GM18520 (cell line): ENCODE data around the gene DAW1.

ENCODE experiments used
- ATAC-seq: cut with Tn5 transposase; IDR thresholded peaks from one replicate; pipeline ENCODE4 v1.9.1; 2021; ENCODE audit not compliant: unreplicated experiment

Gene DAW1

DNA sequence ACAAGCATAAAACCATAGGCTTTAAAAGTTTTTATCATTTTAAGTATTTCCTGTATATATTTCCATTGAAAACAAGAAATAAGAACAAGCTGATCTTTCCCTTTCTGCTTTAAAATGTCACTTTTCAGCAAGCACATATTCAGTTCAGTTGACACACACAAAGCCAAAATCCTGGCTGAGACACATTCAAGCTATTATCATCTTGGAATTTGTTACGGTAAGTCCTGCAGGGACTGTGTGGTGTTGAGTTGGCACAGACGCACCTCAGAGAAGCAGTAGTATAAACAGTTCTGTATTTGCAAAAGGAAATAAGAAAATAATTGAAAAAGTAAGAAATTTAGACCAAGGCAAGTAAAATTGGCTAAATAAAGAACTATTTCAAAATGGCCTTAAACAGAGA lies 10.4 kb upstream of the DAW1 start:
- ATAC-seq = no peak

DNA sequence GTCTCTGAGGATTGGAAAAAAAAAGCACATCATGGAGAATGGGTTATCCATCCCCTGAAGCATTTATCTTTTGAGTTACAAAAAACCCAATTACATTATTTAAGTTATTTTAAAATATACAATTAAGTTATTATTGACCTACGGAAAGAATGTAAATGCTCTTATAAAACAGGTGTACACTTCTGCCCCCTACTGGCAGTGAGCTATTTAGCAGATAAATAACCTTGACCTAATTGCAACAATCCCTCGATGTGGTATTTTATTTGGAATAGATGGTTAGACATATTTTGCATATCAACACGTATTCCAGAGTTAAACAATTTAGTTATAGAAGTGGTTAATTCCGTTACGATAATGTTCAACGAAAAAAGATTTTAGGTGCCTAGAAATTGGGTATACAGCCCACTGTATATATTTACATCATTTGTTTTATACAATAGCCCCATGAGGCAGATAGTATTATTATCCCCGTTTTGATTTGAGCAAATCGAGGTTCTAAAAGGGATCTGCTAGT lies 9.1 kb upstream of the DAW1 start:
- ATAC-seq = peak; percentile 37

DNA sequence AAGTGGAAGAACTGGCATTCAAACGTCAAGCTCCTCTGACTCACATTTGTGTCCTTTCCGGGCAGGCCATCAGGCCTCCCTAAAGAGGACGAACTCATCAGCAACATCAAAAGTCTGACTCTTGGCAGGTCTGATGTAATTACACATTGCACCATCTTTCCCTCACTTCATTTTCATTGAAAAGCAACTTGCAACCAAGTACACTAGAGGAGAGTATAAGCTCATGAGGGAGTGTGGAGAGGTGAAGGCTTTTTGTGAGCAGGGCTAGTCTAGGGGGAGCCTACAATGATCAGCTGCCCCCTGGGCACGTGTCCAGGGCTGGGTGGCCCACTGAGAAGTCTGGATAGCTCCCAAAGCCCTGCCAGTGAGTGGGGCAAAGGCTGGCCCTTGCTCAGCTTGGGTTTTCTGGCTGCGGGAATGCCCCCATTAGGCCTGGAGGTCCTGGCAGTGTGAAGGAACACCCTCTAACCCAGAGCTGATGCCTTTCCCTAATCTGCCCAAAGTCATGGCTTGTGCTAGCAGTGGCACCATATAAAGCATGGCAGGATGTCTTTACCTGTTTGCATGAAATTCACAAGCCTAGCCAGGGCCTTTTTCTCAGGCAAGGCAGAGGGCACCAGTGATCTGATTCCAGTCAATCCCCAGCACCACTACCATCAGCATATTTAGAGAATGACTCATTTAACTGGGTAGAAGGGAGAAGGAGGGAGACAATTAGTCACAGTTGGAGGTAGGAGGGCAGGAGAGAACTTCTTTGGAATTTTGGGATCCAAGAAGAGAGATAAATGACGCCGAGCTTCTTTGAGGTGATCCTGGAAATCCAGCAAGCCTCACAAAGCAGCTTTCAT lies 8.5 kb upstream of the DAW1 start:
- no peak for ATAC-seq

- ATAC-seq = no peak
Measured at GRCh38 chr2:227864161-227864756, 7.2 kb upstream of the DAW1 start.

DNA sequence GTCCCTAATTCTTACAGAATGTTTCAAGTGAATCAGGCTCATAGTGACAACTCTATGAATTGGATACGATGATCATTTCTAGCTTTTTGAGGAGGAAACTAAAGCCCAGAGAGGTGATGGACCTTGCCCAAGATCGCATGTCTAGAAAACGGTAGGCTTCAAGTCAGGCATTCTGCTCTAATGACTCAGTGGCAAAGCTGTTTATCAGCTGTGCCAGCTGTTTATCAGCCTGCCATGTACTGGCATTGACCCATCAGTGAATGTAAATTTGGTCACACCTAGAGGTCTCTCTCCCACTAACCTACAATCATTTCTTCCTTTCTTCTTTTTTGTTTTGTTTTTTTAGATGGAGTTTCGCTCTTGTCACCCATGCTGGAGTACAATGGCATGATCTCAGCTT lies 6.1 kb upstream of the DAW1 start:
- ATAC-seq = no peak

DNA sequence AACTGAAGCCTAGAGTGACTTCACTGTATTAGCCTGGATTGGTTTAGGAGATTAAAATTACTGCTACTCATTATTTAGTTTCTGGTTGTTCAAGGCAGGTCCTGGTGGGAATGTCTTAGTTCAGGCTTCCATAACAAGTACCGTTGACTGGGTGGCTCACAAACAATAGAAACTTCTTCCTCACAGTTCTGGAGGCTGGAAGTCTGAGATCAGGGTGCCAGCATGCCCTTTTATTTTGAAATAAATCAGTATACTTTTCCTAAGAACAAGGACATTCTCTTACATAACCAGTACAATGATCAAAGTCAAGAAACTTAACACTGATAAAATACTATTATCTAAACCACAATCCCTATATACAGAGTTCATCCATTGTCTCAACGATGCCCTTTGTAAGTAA lies 4.0 kb upstream of the DAW1 start:
- no peak for ATAC-seq

GRCh38 chr2:227870710-227871374 lies 589 bp upstream of the DAW1 start:
- ATAC-seq = no peak

DNA sequence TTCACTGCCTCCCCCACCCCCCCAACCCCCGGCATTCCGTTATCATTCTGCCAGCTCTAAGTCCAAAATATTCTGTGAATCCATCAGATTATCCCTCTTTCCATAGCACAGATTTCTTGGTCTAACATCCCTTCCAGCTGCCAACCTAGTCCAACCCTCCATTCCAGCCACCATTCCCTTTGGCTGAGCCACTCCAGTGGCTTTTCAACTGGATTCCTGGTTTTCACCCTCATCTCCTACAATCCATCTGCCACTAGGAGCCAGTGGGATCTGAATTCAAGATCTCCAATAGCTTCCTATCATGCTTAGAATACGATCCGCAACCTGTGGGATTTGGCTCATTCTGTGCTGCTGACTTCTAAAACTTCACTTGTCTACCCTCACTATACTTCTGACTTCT lies 1.2 kb downstream of the DAW1 start:
- no peak for ATAC-seq

DNA sequence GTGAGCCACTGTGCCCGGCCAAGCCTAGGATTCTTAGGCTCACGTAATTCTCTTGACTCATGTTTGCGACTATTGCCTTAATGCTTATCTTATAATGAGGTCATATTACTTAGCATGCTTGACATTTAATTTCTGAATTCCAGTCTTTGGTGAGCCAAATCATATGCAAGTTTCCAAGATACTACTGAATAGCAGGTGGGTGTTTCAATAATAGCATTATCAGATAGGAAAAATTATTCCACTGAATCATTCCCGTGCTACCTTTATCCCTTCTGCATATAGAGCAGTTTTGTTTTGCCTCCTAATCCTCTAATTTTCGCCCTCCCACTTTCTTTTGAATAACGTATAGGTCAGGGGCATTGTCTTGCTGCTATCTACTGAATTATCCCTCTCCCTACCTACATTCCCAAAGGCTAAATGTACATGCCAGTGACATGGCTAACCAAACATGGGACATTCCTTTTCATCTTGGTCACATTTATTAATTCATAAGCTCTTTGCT lies 4.9 kb downstream of the DAW1 start:
- ATAC-seq = no peak

DNA sequence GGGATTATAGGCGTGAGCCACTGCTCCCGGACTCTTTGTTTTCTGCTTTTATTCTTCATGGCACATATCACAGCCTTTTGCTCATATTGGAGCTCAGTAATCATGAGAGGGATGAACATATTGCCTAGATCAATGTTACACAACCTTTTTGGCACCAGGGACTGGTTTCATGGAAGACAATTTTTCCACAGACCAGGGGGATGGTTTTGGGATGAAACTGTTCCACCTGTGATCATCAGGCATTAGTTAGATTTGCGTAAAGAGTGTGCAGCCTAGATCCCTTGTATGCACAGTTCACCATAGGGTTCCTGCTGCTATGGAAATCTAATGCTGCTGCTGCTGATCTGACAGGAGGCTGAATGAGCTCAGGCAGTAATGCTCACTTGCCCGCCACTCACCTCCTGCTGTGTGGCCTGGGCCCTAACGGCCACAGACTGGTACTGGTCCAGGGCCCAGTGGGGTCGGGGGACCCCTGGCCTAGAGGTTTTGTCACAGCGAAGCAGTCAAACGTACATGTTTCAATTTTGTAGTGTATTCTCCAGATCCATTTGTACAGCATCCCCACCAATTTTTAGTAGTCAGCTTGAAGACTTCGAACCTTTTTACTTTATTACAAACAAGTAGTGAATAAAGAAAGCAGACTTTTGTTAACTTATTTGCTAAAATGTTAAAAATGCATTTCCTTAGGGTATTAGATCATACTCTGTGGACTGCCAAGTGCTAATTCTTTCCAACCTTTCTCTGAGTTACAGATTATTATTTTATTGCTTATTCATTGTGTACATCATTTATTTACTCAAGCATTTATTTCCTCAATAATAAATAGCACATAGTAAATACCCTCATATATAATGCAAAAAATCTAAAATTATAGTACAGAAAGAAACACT lies 6.2 kb downstream of the DAW1 start:
- ATAC-seq = no peak

DNA sequence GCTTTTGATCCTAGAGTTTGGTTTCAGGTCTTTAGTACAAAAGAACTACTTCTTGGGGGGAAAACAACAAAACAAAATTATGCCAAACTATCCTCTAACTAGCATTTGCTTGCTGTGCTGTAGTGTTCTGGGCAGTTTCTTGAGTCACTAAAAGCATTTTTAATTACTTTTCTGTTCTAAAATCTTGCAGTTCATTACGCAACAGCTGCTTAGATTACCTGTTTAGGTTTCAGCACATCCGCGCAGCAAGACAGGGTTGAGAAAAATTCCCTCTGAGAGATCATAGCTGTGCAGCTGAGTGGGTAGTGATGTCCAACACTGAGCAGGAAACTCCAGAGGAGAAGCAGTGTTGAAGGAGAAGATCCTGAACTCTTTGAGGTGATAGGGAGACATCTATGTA lies 9.0 kb downstream of the DAW1 start:
- ATAC-seq = no peak

DNA sequence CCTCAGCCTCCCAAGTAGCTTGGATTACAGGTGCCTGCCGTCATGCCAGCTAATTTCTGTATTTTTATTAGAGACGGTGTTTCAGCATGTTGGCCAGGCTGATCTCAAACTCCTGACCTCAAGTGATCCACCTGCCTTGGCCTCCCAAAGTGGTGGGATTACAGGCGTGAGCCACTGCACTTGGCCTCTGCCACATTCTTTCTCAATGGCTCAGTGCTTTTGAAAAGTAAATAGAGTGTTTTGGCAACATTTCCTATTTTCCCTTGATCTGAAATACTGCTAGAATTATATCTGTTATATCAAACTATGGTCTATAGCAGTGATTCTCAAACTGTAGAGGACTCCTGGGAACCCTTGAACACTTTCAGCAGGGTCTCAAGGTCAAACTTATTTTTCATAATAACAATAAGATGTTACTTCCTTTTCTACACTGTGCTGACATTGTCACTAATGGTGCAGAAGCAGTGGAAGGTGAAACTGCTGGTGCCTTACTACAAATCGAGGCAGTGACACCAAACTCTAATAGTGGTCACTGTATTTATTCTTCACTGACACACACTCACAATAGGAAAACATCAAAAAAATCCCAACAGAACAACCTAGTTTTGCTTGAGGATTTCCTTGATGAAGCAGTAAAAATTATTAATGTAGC lies 10.6 kb downstream of the DAW1 start:
- peak; percentile 77 for ATAC-seq

DNA sequence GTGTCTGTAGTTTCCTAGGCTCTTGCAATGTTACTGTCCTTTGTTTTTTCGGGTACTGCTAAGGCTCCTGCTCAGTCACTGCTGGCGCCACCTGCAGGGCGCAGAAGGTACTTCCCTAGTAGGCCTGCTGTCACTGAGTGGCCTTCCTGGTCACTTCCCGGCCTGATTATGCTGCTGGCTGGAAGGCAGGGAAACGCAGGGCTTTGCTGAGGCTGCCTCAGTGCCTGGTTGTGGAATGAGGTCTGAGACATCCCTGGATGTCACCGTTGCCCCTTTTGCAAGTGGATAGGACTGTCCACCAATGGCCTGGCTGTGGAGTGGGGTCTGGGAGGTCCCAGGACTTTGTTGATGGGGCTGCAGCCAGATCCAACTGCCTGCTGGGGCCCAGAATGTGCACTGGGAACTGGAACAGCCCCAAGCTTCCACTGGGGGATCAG lies 13.1 kb downstream of the DAW1 start:
- peak; percentile 68 for ATAC-seq

DNA sequence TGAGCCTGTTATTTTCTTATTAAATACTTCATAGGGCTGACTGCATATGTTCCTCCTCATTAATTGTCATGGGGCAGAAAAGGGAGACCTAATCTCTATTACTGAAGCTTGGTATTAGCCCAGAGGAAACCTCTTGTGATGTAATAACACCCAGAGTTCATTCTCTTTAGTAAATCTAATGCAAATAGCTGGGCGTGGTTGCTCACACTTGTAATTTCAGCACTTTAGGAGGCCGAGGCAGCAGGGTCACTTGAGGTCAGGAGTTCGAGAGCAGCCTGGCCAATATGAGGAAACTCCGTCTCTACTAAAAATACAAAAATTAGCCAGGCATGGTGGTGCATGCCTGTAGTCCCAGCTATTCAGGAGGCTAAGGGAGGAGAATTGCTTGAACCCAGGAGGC lies 14.7 kb downstream of the DAW1 start:
- ATAC-seq = no peak

GRCh38 chr2:227888289-227888688 lies 16.9 kb downstream of the DAW1 start:
- no peak for ATAC-seq

DNA sequence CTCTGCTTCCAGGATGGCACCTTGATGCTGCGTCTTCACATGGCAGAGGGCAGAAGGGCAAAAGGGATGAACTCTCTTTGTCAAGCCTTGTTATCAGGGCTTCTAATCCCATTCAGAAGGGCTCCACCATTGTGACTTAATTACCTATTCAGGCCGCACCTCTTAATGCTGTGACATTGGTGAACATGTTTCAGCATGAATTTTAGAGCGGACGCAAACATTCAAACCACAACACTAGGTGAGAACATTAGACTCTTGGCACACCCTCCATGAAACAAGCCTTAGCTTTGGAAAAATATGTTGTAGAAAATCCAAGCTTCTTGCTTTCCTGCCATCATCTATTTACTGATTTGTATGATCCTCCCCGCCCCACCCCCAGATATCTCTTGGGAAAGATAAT lies 17.9 kb downstream of the DAW1 start:
- ATAC-seq = no peak

DNA sequence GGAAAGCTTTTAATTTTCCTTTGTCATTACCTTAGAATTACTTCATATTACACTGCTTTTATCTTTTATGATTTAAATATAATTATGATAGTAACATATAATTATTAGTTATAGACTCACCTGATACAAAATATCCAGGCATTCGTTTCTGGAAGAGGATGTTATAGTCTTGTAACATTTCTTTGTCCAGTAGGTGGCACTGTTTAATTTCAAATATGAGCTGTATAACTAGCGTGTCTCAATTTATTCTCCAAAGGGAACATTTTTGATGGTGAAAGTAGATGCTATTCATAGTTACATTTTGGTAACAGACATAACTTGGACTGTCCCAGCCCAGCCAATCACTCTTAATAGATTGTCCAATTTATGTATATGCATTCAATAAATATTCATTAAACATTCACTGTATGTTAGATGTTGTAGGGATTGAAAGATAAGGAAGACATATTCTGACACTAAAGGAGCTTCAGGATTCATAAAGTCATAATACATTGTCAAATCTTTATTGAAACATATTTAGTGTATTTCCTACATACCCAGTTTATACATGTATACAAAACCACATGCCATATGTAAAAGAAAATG lies 19.2 kb downstream of the DAW1 start:
- peak; percentile 70 for ATAC-seq

GRCh38 chr2:227891673-227892072 lies 20.2 kb downstream of the DAW1 start:
- no peak for ATAC-seq

DNA sequence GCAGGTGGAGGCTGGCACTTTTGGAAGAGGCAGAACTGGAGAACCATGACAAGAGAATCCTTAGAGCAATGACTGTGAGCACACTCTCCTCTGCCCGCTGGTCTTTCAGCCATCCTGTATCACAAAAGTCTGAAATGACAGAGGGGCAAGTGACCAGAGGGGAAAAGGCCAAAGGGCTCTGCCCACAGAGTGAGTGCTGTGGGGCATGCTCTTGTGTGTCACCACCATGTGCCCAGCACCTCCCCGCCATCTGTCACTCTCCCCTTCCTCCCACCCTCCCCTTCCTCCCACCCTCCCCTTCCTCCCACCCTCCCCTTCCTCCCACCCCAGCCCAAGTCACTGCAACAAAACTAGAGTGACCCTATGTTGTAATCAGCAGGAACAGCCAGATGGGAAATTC lies 31.9 kb downstream of the DAW1 start:
- no peak for ATAC-seq

DNA sequence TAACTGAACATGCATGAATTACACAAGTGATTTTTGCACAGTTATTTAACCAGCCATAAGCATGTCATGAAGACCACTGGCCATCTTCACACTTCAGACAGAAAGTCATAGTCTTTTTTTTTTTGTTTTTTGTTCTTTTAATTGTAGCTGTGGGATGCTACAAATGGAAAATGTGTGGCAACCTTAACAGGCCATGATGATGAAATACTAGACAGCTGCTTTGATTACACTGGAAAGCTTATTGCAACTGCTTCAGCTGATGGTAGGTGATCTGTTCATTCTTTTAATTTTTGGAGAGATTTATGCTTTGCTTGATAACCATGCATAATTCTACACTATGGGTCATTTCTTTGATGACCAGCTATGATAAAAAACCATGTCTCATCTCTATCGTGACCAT lies 35.6 kb downstream of the DAW1 start:
- ATAC-seq = no peak
